Natural killer cell (primary cell): Measurements from ENCODE around the gene PDE4D. TPM values are rescaled to one million over a fixed set of nuclear protein-coding genes. Genes with fewer than 3 reads are reported as not detected.

Experiments used
- ATAC-seq, 3 donors: fragments of 150-1000 bp in 2 of 3; fragments of 200-7000 bp in 1 of 3; cut with Tn5 transposase; 1 replicate in 1 of 3; 2 replicates in 2 of 3; pipeline ENCODE4 v1.10.0; 2021; ENCODE audit warnings: mild to moderate bottlenecking in 2 of 3, moderate library complexity in 2 of 3
- DNase-seq, 2 donors: peaks; one replicate each; pipeline versions ENCODE4 v3.0.0 to v3.0.0-alpha.2; 2013 to 2021; ENCODE audit warnings: mixed read lengths in 1 of 2
- H3K27ac ChIP-seq: one replicate; pipeline ENCODE4 v1.5.1; 2013; ENCODE audit warnings: mild to moderate bottlenecking, low read length
- H3K27me3 ChIP-seq: one replicate; pipeline ENCODE4 v1.6.1; 2013; ENCODE audit warnings: low read length; ENCODE audit not compliant: control insufficient read depth, insufficient read depth
- H3K36me3 ChIP-seq: one replicate; pipeline ENCODE4 v1.6.1; 2013; ENCODE audit warnings: low read length; ENCODE audit not compliant: control insufficient read depth, insufficient read depth
- H3K4me1 ChIP-seq: one replicate; pipeline ENCODE4 v1.6.1; 2013; ENCODE audit warnings: low read length; ENCODE audit not compliant: control insufficient read depth, insufficient read depth
- H3K4me3 ChIP-seq: one replicate; pipeline ENCODE4 v1.5.1; 2013; ENCODE audit warnings: low read length
- H3K9me3 ChIP-seq: one replicate; pipeline ENCODE4 v1.6.1; 2013; ENCODE audit warnings: low read length; ENCODE audit not compliant: control insufficient read depth, insufficient read depth
- H3K27ac Mint-ChIP-seq, 2 donors: one replicate each; pipeline ENCODE4 v1.8.0; 2022; ENCODE audit warnings: mild to moderate bottlenecking in 2 of 2, mixed read lengths in 2 of 2, moderate library complexity in 1 of 2
- H3K27me3 Mint-ChIP-seq, 2 donors: one replicate each; pipeline ENCODE4 v1.8.0; 2022; ENCODE audit warnings: low read depth in 2 of 2, mixed read lengths in 2 of 2
- H3K36me3 Mint-ChIP-seq: one replicate; pipeline ENCODE4 v1.8.0; 2022; ENCODE audit warnings: mixed read lengths
- H3K4me1 Mint-ChIP-seq, 2 donors: one replicate each; pipeline ENCODE4 v1.8.0; 2022; ENCODE audit warnings: mixed read lengths in 2 of 2
- H3K4me3 Mint-ChIP-seq: one replicate; pipeline ENCODE4 v1.8.0; 2022; ENCODE audit warnings: mild to moderate bottlenecking, moderate library complexity, mixed read lengths
- H3K9me3 Mint-ChIP-seq, 2 donors: one replicate each; pipeline ENCODE4 v1.8.0; 2022; ENCODE audit warnings: mixed read lengths in 2 of 2
- WGBS: methylation state at CpG from one replicate; pipeline ENCODE4 v1.1.7; 2013; ENCODE audit warnings: missing lambda C conversion rate; ENCODE audit not compliant: insufficient coverage; 5-methylcytosine and 5-hydroxymethylcytosine counted together
- intact Hi-C: fragments of 100-400 bp; cut with micrococcal nuclease; formaldehyde crosslinking; loops from one replicate; pipeline ENCODE4 v1.14.2; 2022
- total RNA-seq, 4 donors: library from RNA; stranded (reverse); fragments of 120-200 nt in 1 of 4; gene quantifications; one replicate each; pipeline versions ENCODE4 v1.2.3 to v1.2.4, GENCODE V29; 2013 to 2022
- TF ChIP-seq, protein P1 (sequence below): fragments of 200-600 bp; IDR thresholded peaks from one replicate; pipeline ENCODE4 v1.8.0; 2022; ENCODE audit warnings: antibody characterized with exemption

PDE4D gene
- total RNA-seq, 3 donors from 2014 or later (not counting 1 experiment from before 2014, with no cell fraction given), result 109 to 170 (median 116) TPM

DNA sequence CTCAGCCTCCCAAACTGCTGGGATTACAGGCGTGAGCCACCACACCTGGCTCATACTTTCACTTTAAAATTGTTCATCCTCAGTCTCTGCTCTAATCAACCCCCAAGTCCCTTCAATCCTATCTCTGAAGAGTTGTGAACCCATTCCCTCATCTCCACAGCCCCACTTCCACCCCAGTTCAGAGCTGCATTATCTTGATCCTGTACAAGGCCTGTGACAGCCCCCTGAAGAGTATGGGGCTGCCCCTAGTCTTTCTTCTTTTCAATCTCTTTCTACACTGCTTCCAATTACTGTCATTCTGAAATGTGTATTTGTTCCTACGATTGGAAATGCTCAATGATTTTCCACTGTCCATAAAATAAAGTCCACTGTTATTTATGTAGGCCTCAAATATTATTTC lies 722.4 kb downstream of the PDE4D start:
- Mint-ChIP-seq H3K9me3 (no peaks in the 10 kb centered on the region), H3K4me1 (peaks cover 7 to 15% of the 10 kb centered on the region in 2 donors), H3K36me3 (no peaks in the 10 kb centered on the region), H3K27me3 (no peaks in the 10 kb centered on the region), H3K4me3 (no peak overlapping the region), H3K27ac (peak overlapping the region in 1 of 2 donors; percentile 7)
- no peaks in the 10 kb centered on the region for H3K36me3 ChIP-seq
- no peaks in the 10 kb centered on the region for H3K9me3 ChIP-seq
- intact Hi-C loops, result loop anchor here (5.0 kb wide), 2 partner anchors 44 to 299 kb away; no protein-coding TSS in a partner anchor
- H3K27ac ChIP-seq, result no peak overlapping the region
- 90% methylated on average over 2 of the region's 2 CpGs for WGBS
- no peak overlapping the region for H3K4me3 ChIP-seq
- TF ChIP-seq, protein P1, sequence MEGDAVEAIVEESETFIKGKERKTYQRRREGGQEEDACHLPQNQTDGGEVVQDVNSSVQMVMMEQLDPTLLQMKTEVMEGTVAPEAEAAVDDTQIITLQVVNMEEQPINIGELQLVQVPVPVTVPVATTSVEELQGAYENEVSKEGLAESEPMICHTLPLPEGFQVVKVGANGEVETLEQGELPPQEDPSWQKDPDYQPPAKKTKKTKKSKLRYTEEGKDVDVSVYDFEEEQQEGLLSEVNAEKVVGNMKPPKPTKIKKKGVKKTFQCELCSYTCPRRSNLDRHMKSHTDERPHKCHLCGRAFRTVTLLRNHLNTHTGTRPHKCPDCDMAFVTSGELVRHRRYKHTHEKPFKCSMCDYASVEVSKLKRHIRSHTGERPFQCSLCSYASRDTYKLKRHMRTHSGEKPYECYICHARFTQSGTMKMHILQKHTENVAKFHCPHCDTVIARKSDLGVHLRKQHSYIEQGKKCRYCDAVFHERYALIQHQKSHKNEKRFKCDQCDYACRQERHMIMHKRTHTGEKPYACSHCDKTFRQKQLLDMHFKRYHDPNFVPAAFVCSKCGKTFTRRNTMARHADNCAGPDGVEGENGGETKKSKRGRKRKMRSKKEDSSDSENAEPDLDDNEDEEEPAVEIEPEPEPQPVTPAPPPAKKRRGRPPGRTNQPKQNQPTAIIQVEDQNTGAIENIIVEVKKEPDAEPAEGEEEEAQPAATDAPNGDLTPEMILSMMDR, result no peak
- H3K4me1 ChIP-seq, result no peaks in the 10 kb centered on the region
- H3K27me3 ChIP-seq, result no peaks in the 10 kb centered on the region
- DNase-seq, result no peak
- no peak for ATAC-seq

DNA sequence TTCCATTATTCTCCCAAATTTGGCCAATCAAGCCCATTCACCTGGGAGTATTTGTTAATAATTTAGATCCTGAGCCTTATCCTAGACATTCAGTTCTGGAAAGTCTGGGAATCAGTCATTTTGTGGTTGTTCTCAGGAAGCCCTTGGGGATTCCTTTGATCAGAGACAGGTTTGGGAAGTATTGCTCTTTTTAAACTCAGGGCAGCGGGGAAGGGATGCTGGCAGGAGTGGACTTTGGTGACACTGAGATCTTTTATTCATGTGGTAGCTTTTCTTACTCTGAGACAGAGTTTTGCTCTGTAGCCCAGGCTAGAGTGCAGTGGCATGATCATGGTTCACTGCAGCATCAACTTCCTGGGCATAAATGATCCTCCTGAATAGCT lies 723.8 kb downstream of the PDE4D start:
- Histone ChIP-seq H3K36me3 (no peaks in the 10 kb centered on the region), H3K27me3 (no peaks in the 10 kb centered on the region), H3K4me3 (no peak overlapping the region), H3K4me1 (no peaks in the 10 kb centered on the region), H3K9me3 (no peaks in the 10 kb centered on the region), H3K27ac (no peak overlapping the region)
- no peak overlapping the region for H3K27ac Mint-ChIP-seq
- DNase-seq, result no peak
- WGBS, result 95% methylated on average over 1 of the region's 1 CpG
- H3K9me3 Mint-ChIP-seq, result no peaks in the 10 kb centered on the region
- H3K4me1 Mint-ChIP-seq, result peaks cover 7 to 15% of the 10 kb centered on the region in 2 donors
- H3K4me3 Mint-ChIP-seq, result no peak overlapping the region
- H3K36me3 Mint-ChIP-seq, result no peaks in the 10 kb centered on the region
- ATAC-seq, result no peak
- TF ChIP-seq, protein P1, result no peak
- intact Hi-C loops, result loop anchor here (5.0 kb wide), 2 partner anchors 42 to 297 kb away; no protein-coding TSS in a partner anchor
- no peaks in the 10 kb centered on the region for H3K27me3 Mint-ChIP-seq

DNA sequence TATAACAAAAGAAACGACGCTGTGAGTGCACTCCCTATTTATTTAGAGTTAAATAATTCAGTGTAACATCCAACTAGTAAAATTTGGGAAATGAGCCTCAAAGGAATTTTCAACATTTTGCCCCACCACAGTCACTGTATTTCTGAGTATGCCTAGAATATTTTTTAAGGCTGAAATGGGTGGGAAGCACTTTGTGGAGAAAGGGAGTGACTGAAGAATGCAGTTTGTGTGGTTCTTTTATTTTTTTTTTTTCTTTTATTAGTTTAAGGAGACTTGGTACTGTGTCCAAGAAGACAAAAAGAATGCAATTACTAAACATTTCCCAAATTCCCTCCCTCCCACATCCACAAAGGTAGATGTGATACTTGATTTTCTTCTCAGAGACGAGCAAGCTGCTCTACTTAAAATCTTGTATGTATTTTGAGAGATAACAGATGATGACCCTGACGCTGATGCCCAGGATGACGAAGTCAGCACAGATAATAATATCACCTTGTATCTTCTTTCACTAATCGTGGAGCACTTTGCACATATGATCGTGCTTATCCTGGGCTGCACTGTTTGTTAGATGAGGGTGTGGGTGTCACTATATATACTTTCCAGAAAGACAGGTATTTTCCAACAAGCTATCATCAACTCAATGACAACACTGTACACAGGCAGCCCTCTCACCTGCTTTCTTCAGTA lies 724.3 kb downstream of the PDE4D start:
- Histone ChIP-seq H3K27me3 (no peaks in the 10 kb centered on the region), H3K27ac (no peak overlapping the region), H3K4me1 (no peaks in the 10 kb centered on the region), H3K9me3 (no peaks in the 10 kb centered on the region), H3K4me3 (no peak overlapping the region), H3K36me3 (no peaks in the 10 kb centered on the region)
- ATAC-seq (no peak), DNase-seq (no peak)
- Mint-ChIP-seq H3K4me1 (peaks cover 7 to 15% of the 10 kb centered on the region in 2 donors), H3K9me3 (no peaks in the 10 kb centered on the region), H3K36me3 (no peaks in the 10 kb centered on the region), H3K4me3 (no peak overlapping the region), H3K27me3 (no peaks in the 10 kb centered on the region), H3K27ac (no peak overlapping the region)
- TF ChIP-seq, protein P1, result no peak
- WGBS, result no CpG with 5 or more reads among the region's 7 CpGs
- intact Hi-C loops, result no loop called here

DNA sequence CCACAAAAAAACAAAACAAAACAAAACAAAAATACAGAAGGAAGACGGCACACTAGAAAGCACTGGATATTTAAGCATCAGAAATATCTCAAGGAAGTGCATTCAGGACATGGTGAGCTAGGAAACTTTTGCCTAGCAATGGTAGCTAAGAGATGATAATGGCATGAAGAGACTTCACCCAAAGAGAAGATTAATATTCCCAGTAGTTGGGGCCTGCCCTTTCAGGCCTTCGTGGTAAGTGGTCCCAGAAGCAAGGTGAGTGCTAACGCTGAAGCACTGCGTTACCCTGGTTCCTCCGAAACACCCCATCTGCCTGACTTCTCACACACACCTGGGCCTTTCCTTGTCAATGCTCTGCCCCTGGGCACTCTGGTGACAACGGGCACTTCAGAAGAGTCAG lies 725.5 kb downstream of the PDE4D start:
- H3K4me1 ChIP-seq, result no peaks in the 10 kb centered on the region
- no peaks in the 10 kb centered on the region for H3K9me3 ChIP-seq
- H3K27ac Mint-ChIP-seq, result no peak overlapping the region
- no peaks in the 10 kb centered on the region for H3K9me3 Mint-ChIP-seq
- H3K4me3 Mint-ChIP-seq, result no peak overlapping the region
- H3K27me3 Mint-ChIP-seq, result no peaks in the 10 kb centered on the region
- H3K4me1 Mint-ChIP-seq, result peaks cover 4 to 15% of the 10 kb centered on the region in 2 donors
- DNase-seq (no peak), ATAC-seq (no peak)
- no peaks in the 10 kb centered on the region for H3K36me3 ChIP-seq
- no peaks in the 10 kb centered on the region for H3K27me3 ChIP-seq
- H3K4me3 ChIP-seq, result no peak overlapping the region
- TF ChIP-seq, protein P1, result no peak
- H3K36me3 Mint-ChIP-seq, result no peaks in the 10 kb centered on the region
- intact Hi-C loops, result no loop called here
- no peak overlapping the region for H3K27ac ChIP-seq
- WGBS, result 93% methylated on average over 5 of the region's 6 CpGs
